Measurements from ENCODE around the gene SMPD3.

- no peak for TF ChIP-seq GATA2 (IDR thresholded peaks at IDR 0.05; ENCODE audit: low read depth, low read length)
- TF ChIP-seq GATA3 (IDR thresholded peaks at IDR 0.05; ENCODE audit: low read depth, low read length) = no peak
Observed at GRCh38 chr16:68324780-68325357, 123.4 kb downstream of the SMPD3 start.
